Fibroblast of villous mesenchyme (primary cell): ENCODE data around the gene ABCC4. TPM values are rescaled to one million over a fixed set of nuclear protein-coding genes. Genes with fewer than 3 reads are reported as not detected.

Experiments used
- DNase-seq: peaks from one replicate; pipeline ENCODE4 v3.0.0-alpha.2; 2010; ENCODE audit warnings: low read depth
- H3K4me3 ChIP-seq: 2 replicates; pipeline ENCODE4 v1.5.1; 2011; ENCODE audit warnings: low read depth, mild to moderate bottlenecking, low read length
- CTCF ChIP-seq: IDR thresholded peaks from 2 replicates; pipeline ENCODE4 v1.5.1; 2012; ENCODE audit warnings: low read depth, mild to moderate bottlenecking, low read length; ENCODE audit not compliant: insufficient read depth
- total RNA-seq: library from RNA; depleted of rRNA; stranded (reverse); fragments of >200 nt; gene quantifications from 2 replicates; pipeline ENCODE4 v1.2.3, GENCODE V29; 2012

The ABCC4 gene
- total RNA-seq, 1 donor: 56.6 TPM

DNA sequence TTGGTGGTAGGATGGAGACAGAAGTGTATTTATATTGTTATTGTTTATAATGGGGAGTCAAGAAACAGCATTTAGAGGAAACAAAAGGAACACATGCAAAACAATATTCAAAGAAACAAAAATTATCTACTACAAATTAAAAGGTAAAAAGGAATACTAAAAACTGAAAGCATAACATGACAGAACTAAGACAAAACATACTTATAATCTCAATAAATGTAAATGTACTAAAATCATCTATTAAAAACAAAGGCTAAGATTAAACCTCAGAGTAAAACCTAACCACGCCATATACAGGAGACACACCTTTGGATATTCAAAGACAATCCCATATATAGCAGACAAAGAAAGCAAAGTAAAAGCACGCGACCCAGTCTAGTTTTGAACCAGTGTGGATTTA, 273.6 kb downstream of the ABCC4 start:
- no peak for TF ChIP-seq CTCF
- no peak for DNase-seq
- H3K4me3 ChIP-seq: no peak overlapping the region

DNA sequence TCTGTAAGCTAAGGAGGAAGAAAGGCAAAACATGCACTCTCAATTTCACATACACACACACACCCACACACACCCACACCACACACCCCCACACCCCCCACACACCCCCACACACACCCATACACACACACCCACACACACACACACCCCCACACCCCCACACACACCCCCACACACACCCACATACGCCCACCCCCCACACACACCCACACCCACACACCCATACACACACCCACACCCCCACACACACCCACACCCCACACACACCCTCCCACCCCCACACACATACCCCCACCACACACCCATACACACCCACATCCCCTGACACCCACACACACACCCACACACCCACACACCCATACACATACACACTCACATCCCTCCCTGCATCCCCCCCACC, 276.1 kb downstream of the ABCC4 start:
- H3K4me3 ChIP-seq: no peak overlapping the region
- no peak for DNase-seq
- TF ChIP-seq CTCF: no peak

GRCh38 chr13:95023405-95023804, 277.8 kb downstream of the ABCC4 start:
- no peak for TF ChIP-seq CTCF
- no peak for DNase-seq
- H3K4me3 ChIP-seq: no peak overlapping the region

DNA sequence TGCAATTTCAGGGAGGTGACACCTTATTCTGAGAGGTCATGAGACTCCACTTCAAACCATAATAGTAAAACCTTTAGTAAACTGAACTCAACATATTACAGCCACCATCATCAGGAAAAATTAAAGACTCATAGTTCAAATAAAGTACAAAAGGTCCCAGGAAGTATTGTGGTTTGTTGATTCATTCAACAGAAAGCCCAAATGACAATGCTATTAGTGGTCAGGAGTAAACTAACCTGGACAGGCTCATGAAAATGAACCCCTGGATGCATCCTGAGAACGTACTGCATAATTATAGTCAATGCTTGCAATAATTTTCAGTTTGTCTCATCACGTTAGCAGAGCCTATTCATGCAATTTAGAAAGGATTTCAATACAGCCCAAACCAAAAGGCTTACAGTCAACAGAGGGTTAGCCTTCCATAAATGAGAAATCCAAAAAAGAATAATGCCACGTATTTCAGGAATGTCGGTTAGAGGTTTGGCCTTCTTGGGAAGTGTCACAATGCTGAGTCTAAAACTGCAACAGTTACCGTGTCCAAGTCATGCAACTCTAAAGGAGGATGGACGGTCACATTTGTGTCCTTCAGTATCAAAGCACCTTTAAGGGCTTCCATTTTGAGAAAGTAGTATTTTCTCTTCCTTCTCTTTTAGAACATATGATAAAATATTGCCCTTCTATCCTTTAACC, 280.8 kb downstream of the ABCC4 start:
- DNase-seq: no peak
- no peak overlapping the region for H3K4me3 ChIP-seq
- TF ChIP-seq CTCF: no peak

DNA sequence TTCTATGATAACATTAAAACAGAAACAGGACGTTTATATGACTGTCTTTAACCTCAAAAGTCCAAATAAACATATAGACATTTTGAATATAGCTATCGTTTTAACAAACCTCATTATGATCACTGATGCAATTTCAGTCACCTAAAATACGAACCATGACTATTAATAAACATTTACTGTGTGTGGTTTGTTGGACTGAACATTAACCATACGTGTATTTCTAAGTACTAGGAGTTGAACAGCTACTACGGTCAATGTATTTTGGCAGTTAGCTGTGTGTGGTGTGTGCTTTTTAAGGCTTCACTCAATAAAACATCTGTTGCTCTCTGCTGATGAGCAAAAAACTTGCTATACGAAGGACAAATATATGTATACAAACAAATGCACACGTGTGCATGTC, 281.4 kb downstream of the ABCC4 start:
- DNase-seq: no peak
- H3K4me3 ChIP-seq: no peak overlapping the region
- TF ChIP-seq CTCF: no peak

DNA sequence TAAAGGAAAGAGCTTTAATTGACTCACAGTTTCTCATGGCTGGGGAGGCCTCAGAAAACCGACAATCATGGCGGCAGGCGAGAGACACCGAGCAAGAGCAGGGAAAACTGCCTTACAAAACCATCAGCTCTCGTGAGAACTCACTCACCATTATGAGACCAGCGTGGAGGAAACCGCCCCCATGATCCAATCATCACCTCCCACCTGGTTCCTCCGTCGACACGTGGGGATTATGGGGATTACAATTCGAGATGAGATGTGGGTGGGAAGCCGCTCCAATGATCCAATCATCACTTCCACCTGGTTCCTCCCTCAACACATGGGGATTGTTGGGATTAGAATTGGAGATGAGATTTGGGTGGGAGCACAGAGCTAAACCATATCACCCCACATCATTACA, 293.9 kb downstream of the ABCC4 start:
- TF ChIP-seq CTCF: no peak
- DNase-seq: no peak

DNA sequence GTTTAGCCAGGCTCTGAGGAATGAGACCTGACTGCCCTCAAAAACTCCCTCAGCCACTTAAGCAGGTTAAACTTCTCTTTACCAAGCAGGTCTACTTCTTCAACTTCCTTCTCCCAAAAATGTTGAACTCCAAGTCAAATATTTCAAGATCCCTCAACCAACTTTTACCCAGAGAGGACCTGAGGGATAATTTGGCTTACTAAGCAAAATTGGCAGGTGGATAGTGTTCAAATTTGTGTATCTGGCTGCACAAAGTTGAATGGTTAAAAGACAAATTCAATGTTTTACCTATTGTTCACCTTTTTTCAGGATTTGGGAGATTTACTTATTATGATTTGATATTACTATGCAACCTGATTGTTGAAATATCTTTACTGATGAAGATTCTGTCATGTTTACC, 296.0 kb downstream of the ABCC4 start:
- no peak overlapping the region for H3K4me3 ChIP-seq

More for the DNA sequence above, 293.9 kb downstream of the ABCC4 start:
- no peak overlapping the region for H3K4me3 ChIP-seq

More for the DNA sequence above, 296.0 kb downstream of the ABCC4 start:
- DNase-seq: no peak
- TF ChIP-seq CTCF: no peak
